Testis (tissue), 3 donors: ENCODE results near the gene C14orf93. TPM values are rescaled to one million over a fixed set of nuclear protein-coding genes. Genes with fewer than 3 reads are reported as not detected.

Experiments used
- DNase-seq: peaks from one replicate; pipeline ENCODE4 v3.0.0-alpha.2; 2019
- H3K27ac ChIP-seq, 2 donors: fragments of 200-600 bp; sonication (generic); one replicate each; pipeline ENCODE4 v1.5.1; 2019
- H3K27me3 ChIP-seq: fragments of 200-600 bp; sonication (generic); one replicate; pipeline ENCODE4 v1.5.1; 2019
- H3K36me3 ChIP-seq: fragments of 200-600 bp; sonication (generic); one replicate; pipeline ENCODE4 v1.5.1; 2017; ENCODE audit warnings: low read depth; ENCODE audit errors: missing control alignments
- H3K4me1 ChIP-seq: fragments of 200-600 bp; sonication (generic); one replicate; pipeline ENCODE4 v1.5.1; 2019
- H3K4me3 ChIP-seq, 2 donors: fragments of 200-600 bp; sonication (generic); one replicate each; pipeline ENCODE4 v1.5.1; 2017 to 2019
- H3K9me3 ChIP-seq: fragments of 200-600 bp; sonication (generic); one replicate; pipeline ENCODE4 v1.5.1; 2017
- POLR2A ChIP-seq: fragments of 450-650 bp; IDR thresholded peaks from one replicate; pipeline ENCODE4 v1.6.1; 2017; ENCODE audit warnings: antibody characterized with exemption, mild to moderate bottlenecking, moderate library complexity
- WGBS, 2 donors: methylation state at CpG; one replicate each; pipeline ENCODE4 v1.1.5; 2018; 5-methylcytosine and 5-hydroxymethylcytosine counted together
- intact Hi-C: fragments of 100-400 bp; cut with DNase I; formaldehyde crosslinking; loops from one replicate; pipeline ENCODE4 v1.15.1; 2023; ENCODE audit warnings: low total_unique reads
- polyA plus RNA-seq: library from polyadenylated mRNA; stranded (reverse); fragments of 350-450 nt; fragmentation: Illumina TruSeq; extraction: RNeasy Lipid Tissue Mini Kit (QIAGEN cat#74804); gene quantifications from one replicate; pipeline ENCODE4 v1.2.3, GENCODE V29; 2014; ENCODE audit warnings: low read depth, low replicate concordance; ENCODE audit not compliant: insufficient read depth
- total RNA-seq, 2 donors: library from RNA; depleted of rRNA; stranded (reverse); fragments of >200 nt; gene quantifications; one replicate each; pipeline ENCODE4 v1.2.3, GENCODE V29; 2016
- TF ChIP-seq, protein P1 (sequence below), 3 experiments: fragments of 450-650 bp in 2 of 3; fragments of 200-600 bp in 1 of 3; sonication (generic) in 1 of 3; IDR thresholded peaks; one replicate each; pipeline ENCODE4 v1.5.1; 2016 to 2019; ENCODE audit warnings: antibody characterized with exemption in 3 of 3, mild to moderate bottlenecking in 2 of 3, moderate library complexity in 1 of 3

Gene C14orf93
- total and polyA plus RNA-seq, 3 donors from 2014 or later = 4.5 to 17.5 (median 12.5) TPM

- DNase-seq = no peak
- Histone ChIP-seq H3K27ac (no peak within 1 kb of the TSS), H3K9me3 (no peaks in the 10 kb centered on the region), H3K36me3 (no peaks in the 10 kb centered on the region), H3K4me3 (no peak within 1 kb of the TSS), H3K4me1 (no peaks in the 10 kb centered on the region), H3K27me3 (no peaks in the 10 kb centered on the region)
- 96% methylated on average over 31 to 36 of the region's 36 CpGs for WGBS, 2 donors
- no peak for TF ChIP-seq POLR2A
- TF ChIP-seq, protein P1, sequence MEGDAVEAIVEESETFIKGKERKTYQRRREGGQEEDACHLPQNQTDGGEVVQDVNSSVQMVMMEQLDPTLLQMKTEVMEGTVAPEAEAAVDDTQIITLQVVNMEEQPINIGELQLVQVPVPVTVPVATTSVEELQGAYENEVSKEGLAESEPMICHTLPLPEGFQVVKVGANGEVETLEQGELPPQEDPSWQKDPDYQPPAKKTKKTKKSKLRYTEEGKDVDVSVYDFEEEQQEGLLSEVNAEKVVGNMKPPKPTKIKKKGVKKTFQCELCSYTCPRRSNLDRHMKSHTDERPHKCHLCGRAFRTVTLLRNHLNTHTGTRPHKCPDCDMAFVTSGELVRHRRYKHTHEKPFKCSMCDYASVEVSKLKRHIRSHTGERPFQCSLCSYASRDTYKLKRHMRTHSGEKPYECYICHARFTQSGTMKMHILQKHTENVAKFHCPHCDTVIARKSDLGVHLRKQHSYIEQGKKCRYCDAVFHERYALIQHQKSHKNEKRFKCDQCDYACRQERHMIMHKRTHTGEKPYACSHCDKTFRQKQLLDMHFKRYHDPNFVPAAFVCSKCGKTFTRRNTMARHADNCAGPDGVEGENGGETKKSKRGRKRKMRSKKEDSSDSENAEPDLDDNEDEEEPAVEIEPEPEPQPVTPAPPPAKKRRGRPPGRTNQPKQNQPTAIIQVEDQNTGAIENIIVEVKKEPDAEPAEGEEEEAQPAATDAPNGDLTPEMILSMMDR (IDR thresholded peaks at IDR 0.05) = no peak
- intact Hi-C loops = no loop called here
These were observed 32.4 kb upstream of the C14orf93 start, which contains the start of gene PSMB11 for GRCh38 chr14:23042162-23042965. Gene PSMB11 (plus strand): TSS chr14:23042212. CDS start chr14:23042226, 14 bp downstream.

DNA sequence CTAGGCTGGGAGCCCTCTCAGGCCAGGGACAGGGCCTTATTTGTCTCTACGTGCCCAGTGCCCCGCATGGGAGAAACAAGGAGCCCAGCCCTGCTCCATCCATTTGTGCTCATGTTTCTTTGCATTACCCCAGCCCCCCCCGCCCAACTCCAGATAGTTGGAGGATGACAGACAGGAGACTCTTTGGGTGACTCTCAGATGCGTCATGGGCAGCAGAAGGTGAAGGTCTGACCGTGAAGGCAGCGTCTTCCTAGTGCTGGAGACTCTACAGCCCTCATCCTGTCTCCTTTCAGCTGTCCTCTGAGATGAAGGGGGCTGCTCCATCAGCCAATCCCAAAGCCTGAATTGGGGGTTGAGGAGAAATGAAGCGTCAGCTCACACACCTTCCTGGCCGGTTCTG is 31.8 kb upstream of the C14orf93 start:
- DNase-seq = no peak
- intact Hi-C loops = no loop called here
- Histone ChIP-seq H3K4me1 (no peaks in the 10 kb centered on the region), H3K9me3 (no peaks in the 10 kb centered on the region), H3K27me3 (no peaks in the 10 kb centered on the region), H3K27ac (no peak overlapping the region), H3K36me3 (no peaks in the 10 kb centered on the region), H3K4me3 (no peak overlapping the region)
- 82 to 88% methylated on average over 8 of the region's 8 CpGs for WGBS, 2 donors
- TF ChIP-seq, protein P1 (IDR thresholded peaks at IDR 0.05) = no peak
- no peak for TF ChIP-seq POLR2A

DNA sequence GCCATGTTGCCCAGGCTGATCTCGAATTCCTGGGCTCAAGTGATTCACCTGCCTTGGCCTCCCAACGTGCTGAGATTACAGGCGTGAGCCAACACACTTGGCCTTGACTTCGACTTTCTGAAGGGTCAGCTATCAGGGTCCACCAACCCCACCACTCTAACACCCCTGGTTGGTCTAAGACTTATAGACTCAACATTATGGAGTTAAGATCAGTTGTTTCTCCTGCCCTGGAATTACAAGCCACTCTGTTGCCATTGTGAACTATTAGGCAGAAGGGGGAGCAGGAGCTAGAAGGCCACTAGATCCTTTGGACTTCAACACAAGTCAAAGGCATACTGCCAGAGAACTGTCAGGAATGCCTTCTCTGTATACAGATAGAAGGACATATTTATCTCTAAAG is 30.2 kb upstream of the C14orf93 start:
- 75 to 83% methylated on average over 1 to 4 of the region's 4 CpGs for WGBS, 2 donors
- no peak for DNase-seq
- intact Hi-C loops = no loop called here
- H3K27ac ChIP-seq = no peak overlapping the region
- no peak overlapping the region for H3K4me3 ChIP-seq
- no peaks in the 10 kb centered on the region for H3K9me3 ChIP-seq
- no peaks in the 10 kb centered on the region for H3K27me3 ChIP-seq
- H3K4me1 ChIP-seq = no peaks in the 10 kb centered on the region
- TF ChIP-seq, protein P1 (IDR thresholded peaks at IDR 0.05) = no peak
- TF ChIP-seq POLR2A = no peak
- H3K36me3 ChIP-seq = no peaks in the 10 kb centered on the region

DNA sequence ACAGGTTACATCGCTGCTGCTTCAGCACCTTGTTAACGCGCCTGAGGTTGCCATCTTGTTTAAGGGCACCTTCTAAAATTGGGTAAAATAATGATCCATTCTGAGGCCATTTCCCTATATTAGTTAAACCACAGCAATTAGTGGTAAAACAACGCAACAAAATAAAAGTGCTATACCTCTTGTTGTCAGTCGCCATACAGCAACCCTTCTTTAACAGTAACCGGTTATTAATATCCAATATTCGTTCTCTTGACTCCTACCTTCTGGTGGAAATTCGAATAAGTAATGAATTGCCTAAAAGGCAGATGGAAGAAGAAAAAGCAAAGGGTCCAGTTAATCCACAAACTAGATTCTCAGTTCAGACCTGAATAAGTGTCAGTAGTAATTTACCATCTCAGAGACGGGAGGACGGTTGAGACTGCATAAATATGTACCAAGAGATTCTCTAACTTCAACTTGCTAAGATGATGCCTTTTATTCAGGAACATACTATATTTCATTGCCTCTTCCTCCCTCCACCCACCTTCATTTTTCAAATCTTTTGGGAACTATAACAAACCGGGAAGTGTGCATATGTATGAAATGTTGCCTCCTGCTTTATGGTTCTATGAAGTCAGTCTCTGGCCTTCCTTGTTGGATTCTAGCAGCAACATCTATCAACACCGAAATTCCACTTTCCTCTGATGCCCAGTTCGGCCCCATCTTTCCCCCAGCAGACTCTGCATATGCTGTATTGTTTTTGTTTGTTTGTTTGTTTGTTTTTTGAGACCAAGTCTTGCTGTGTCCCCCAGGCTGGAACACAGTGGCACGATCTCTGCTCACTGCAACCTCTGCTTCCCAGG is 25.6 kb upstream of the C14orf93 start:
- Histone ChIP-seq H3K9me3 (no peaks in the 10 kb centered on the region), H3K36me3 (no peaks in the 10 kb centered on the region), H3K27me3 (no peaks in the 10 kb centered on the region), H3K27ac (peak overlapping the region; percentile 94 to 95), H3K4me1 (peaks cover 7% of the 10 kb centered on the region), H3K4me3 (peak overlapping the region; percentile 71 to 97)
- intact Hi-C loops = no loop called here
- DNase-seq = no peak
- no peak for TF ChIP-seq POLR2A
- TF ChIP-seq, protein P1 (IDR thresholded peaks at IDR 0.05) = no peak
- WGBS, 2 donors = 41 to 53% methylated on average over 14 of the region's 14 CpGs
